Measurements from ENCODE around the gene KCNAB1. TPM values are rescaled to one million over a fixed set of nuclear protein-coding genes. Genes with fewer than 3 reads are reported as not detected.

KCNAB1 gene
- total and polyA plus RNA-seq, 8 donors: 0.76 to 4.9 (median 3.2) TPM

- ATAC-seq (peak; percentile 86 to 94 (median 91)), FAIRE-seq (no peak), DNase-seq (peak in 4 of 6 donors; percentile 53 to 75 (median 62))
- Histone ChIP-seq H3K36me3 (no peaks in the 10 kb centered on the region), H3K27ac (peak overlapping the region; percentile 46 to 81 (median 64)), H3K27me3 (no peaks in the 10 kb centered on the region), H3K9me3 (no peaks in the 10 kb centered on the region), H3K4me3 (no peak overlapping the region), H3K4me1 (peaks cover 14 to 32% (median 24%) of the 10 kb centered on the region in 3 donors)
- TF ChIP-seq CTCF (IDR thresholded peaks at IDR 0.05): no peak
- intact Hi-C loops (cut with DNase I): loop anchor here in 1 of 3 donors (10.0 kb wide), 1 partner anchor 600 kb away; no protein-coding TSS in a partner anchor
- 6% methylated on average over 4 of the region's 4 CpGs for WGBS, 2 donors
Measured at GRCh38 chr3:156535162-156535627, 414.8 kb downstream of the KCNAB1 start.

GRCh38 chr3:156535798-156536197 is 415.4 kb downstream of the KCNAB1 start:
- Histone ChIP-seq H3K27ac (peak overlapping the region; percentile 46 to 81 (median 64)), H3K4me3 (no peak overlapping the region), H3K4me1 (peaks cover 14 to 32% (median 24%) of the 10 kb centered on the region in 3 donors), H3K36me3 (no peaks in the 10 kb centered on the region), H3K27me3 (no peaks in the 10 kb centered on the region), H3K9me3 (no peaks in the 10 kb centered on the region)
- ATAC-seq (no peak), FAIRE-seq (no peak), DNase-seq (no peak)
- intact Hi-C loops (cut with DNase I): loop anchor here in 1 of 3 donors (10.0 kb wide), 1 partner anchor 599 kb away; no protein-coding TSS in a partner anchor
- 93 to 97% methylated on average over 2 of the region's 2 CpGs for WGBS, 2 donors
- TF ChIP-seq CTCF (IDR thresholded peaks at IDR 0.05): no peak

GRCh38 chr3:156536524-156537316 is 416.3 kb downstream of the KCNAB1 start:
- no peak for DNase-seq
- no peak overlapping the region for H3K4me3 ChIP-seq
- no peak for FAIRE-seq
- intact Hi-C loops (cut with DNase I): loop anchor here in 1 of 3 donors (10.0 kb wide), 1 partner anchor 598 kb away; no protein-coding TSS in a partner anchor
- no peaks in the 10 kb centered on the region for H3K9me3 ChIP-seq
- peak overlapping the region in 1 of 4 donors; percentile 81 for H3K27ac ChIP-seq
- TF ChIP-seq CTCF (IDR thresholded peaks at IDR 0.05): no peak
- 86 to 87% methylated on average over 6 of the region's 6 CpGs for WGBS, 2 donors
- peaks cover 0 to 5% (median 2%) of the 10 kb centered on the region in 3 donors for H3K36me3 ChIP-seq
- H3K27me3 ChIP-seq: no peaks in the 10 kb centered on the region
- no peak for ATAC-seq
- H3K4me1 ChIP-seq: peaks cover 14 to 32% (median 24%) of the 10 kb centered on the region in 3 donors

GRCh38 chr3:156539051-156539450 is 418.7 kb downstream of the KCNAB1 start:
- no peak for DNase-seq
- no peak for TF ChIP-seq CTCF (IDR thresholded peaks at IDR 0.05)
- Histone ChIP-seq H3K27me3 (no peaks in the 10 kb centered on the region), H3K4me3 (no peak overlapping the region), H3K9me3 (no peaks in the 10 kb centered on the region), H3K36me3 (peaks cover 0 to 28% (median 23%) of the 10 kb centered on the region in 3 donors), H3K4me1 (peaks cover 14 to 32% (median 24%) of the 10 kb centered on the region in 3 donors), H3K27ac (no peak overlapping the region)
- intact Hi-C loops (cut with DNase I): loop anchor here in 1 of 3 donors (10.0 kb wide), 1 partner anchor 596 kb away; no protein-coding TSS in a partner anchor
- no peak for FAIRE-seq
- no peak for ATAC-seq
- WGBS, 2 donors: 80 to 82% methylated on average over 2 of the region's 2 CpGs

Data from pancreas (tissue), 10 donors.